Tibial nerve (tissue), 4 donors: ENCODE measurements around the gene AAMP. TPM values are rescaled to one million over a fixed set of nuclear protein-coding genes. Genes with fewer than 3 reads are reported as not detected.
A peak's percentile ranks its signal among the peaks of the same experiment; 100 is the strongest.
"Not testable (repeated sequence)": the region's sequence is repeated elsewhere in the genome, so short reads cannot be mapped to it uniquely, and the experiment has no call there.

ENCODE experiments used
- DNase-seq, 2 donors: peaks; one replicate each; pipeline ENCODE4 v3.0.0-alpha.2; 2019; ENCODE audit warnings: low spot score in 2 of 2
- H3K27ac ChIP-seq, 4 donors: fragments of 200-600 bp; sonication (generic) in 3 of 4; one replicate each; pipeline ENCODE4 v1.5.1; 2017 to 2019; ENCODE audit warnings: mild to moderate bottlenecking in 1 of 4
- H3K27me3 ChIP-seq, 2 donors: fragments of 200-600 bp; sonication (generic) in 1 of 2; one replicate each; pipeline versions ENCODE4 v1.5.1 to v1.6.0; 2017 to 2019
- H3K36me3 ChIP-seq, 3 donors: fragments of 200-600 bp; sonication (generic); one replicate each; pipeline ENCODE4 v1.5.1; 2018 to 2019
- H3K4me1 ChIP-seq, 4 donors: fragments of 200-600 bp; sonication (generic) in 3 of 4; one replicate each; pipeline ENCODE4 v1.5.1; 2017 to 2019
- H3K4me3 ChIP-seq, 4 donors: fragments of 200-600 bp; sonication (generic) in 3 of 4; one replicate each; pipeline ENCODE4 v1.5.1; 2017 to 2019; ENCODE audit warnings: mild to moderate bottlenecking in 1 of 4, moderate library complexity in 1 of 4
- H3K9me3 ChIP-seq, 4 donors: fragments of 200-600 bp; sonication (generic) in 3 of 4; one replicate each; pipeline ENCODE4 v1.5.1; 2017 to 2019
- CTCF ChIP-seq, 5 experiments: fragments of 200-600 bp in 3 of 5; fragments of 450-650 bp in 2 of 5; sonication (generic) in 3 of 5; IDR thresholded peaks; one replicate each; pipeline ENCODE4 v1.5.1; 2016 to 2019; ENCODE audit warnings: antibody characterized with exemption in 5 of 5, mild to moderate bottlenecking in 3 of 5, moderate library complexity in 2 of 5
- EP300 ChIP-seq, 2 donors: sonication (generic); formaldehyde crosslinking; IDR thresholded peaks; one replicate each; pipeline ENCODE4 v1.6.1; 2017; ENCODE audit warnings: antibody characterized with exemption in 2 of 2, mild to moderate bottlenecking in 1 of 2
- POLR2A ChIP-seq, 2 donors: fragments of 450-650 bp; IDR thresholded peaks; one replicate each; pipeline ENCODE4 v1.6.1; 2017; ENCODE audit warnings: antibody characterized with exemption in 2 of 2, mild to moderate bottlenecking in 2 of 2, moderate library complexity in 2 of 2
- WGBS, 2 donors: methylation state at CpG; one replicate each; pipeline ENCODE4 v1.1.5; 2018; 5-methylcytosine and 5-hydroxymethylcytosine counted together
- total RNA-seq, 4 donors: library from RNA; depleted of rRNA; stranded (reverse); fragments of >200 nt; gene quantifications; one replicate each; pipeline ENCODE4 v1.1.0, GENCODE V29; 2016

Gene AAMP
- total RNA-seq, 4 donors from 2014 or later, result 111 to 179 (median 143) TPM

DNA sequence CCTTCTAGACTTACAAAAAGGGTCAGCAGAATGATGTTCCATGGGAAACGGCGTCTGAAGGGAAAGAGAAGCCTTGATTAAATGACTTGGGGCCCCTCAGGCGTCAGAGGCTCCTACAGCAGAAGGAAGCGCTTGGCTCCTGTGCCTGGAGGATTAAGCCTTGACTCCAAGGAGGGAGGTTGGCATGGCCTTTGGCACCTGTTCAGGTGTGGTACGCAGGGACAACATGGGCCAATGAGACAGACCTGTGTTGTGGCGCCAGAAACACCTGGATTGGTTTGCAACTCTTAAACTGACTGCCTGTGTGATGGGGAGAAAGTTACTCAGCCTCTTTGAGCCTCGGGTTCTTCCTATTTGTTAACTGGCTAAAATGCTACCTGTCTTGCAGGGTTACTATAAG, 8.0 kb upstream of the AAMP start:
- TF ChIP-seq POLR2A (IDR thresholded peaks at IDR 0.05) (no peak), EP300 (IDR thresholded peaks at IDR 0.05) (no peak), CTCF (IDR thresholded peaks at IDR 0.05) (no peak)

DNA sequence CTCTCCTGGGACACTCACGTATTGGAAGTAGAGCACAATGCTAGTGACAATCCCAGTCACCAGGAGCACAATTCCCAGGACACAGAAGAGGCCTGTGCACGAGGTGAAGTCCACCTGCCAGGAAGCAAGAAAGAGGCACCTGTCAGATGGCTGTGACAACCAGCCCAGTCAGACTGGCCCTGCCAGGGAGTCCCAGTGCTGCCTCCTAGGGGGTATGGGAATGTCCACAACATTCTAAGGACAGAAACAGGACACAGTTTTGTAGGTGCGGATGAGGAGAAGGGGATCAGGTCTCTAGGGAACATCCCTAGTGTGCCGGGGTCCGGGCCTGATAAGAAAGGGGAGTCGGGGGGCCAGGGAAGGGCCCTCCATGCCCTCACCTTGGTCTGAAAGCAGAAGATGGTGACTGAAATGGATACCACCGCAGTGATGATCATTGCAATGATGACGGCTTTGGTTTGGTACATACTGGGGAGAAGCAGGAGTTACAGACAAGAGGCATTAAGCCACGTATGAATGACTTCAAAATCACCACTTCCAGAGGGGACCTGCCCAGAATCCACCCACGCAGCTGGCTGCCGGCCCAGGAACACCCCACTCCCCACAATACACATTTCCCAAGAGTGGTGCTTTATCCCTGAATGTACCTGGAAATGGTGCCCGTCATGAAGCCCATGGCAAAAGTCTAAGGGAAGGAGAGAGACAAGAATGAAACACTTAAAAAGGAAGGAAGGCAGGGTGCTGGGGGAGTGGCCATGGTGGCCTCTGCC, 7.2 kb upstream of the AAMP start:
- DNase-seq, result no peak
- H3K27ac ChIP-seq, result peak overlapping the region in 2 of 4 donors; percentile 40 to 95
- no peaks in the 10 kb centered on the region for H3K27me3 ChIP-seq
- peaks cover 3 to 87% (median 39%) of the 10 kb centered on the region in 3 donors for H3K36me3 ChIP-seq
- no peak for TF ChIP-seq EP300 (IDR thresholded peaks at IDR 0.05)
- no peak for TF ChIP-seq CTCF (IDR thresholded peaks at IDR 0.05)
- no peak for TF ChIP-seq POLR2A (IDR thresholded peaks at IDR 0.05)
- H3K9me3 ChIP-seq, result no peaks in the 10 kb centered on the region
- no peak overlapping the region for H3K4me3 ChIP-seq
- H3K4me1 ChIP-seq, result peaks cover 0 to 60% (median 20%) of the 10 kb centered on the region in 4 donors
- 71 to 74% methylated on average over 11 to 12 of the region's 12 CpGs for WGBS, 2 donors

More for the DNA sequence above, 8.0 kb upstream of the AAMP start:
- H3K4me1 ChIP-seq, result peaks cover 0 to 60% (median 19%) of the 10 kb centered on the region in 4 donors
- no peak overlapping the region for H3K4me3 ChIP-seq
- H3K27ac ChIP-seq, result peak overlapping the region in 1 of 4 donors; percentile 95
- 61 to 74% methylated on average over 7 of the region's 7 CpGs for WGBS, 2 donors
- no peaks in the 10 kb centered on the region for H3K9me3 ChIP-seq
- no peaks in the 10 kb centered on the region for H3K27me3 ChIP-seq
- no peak for DNase-seq
- peaks cover 3 to 89% (median 39%) of the 10 kb centered on the region in 3 donors for H3K36me3 ChIP-seq

- DNase-seq, result no peak
- Histone ChIP-seq H3K36me3 (peaks cover 3 to 71% (median 28%) of the 10 kb centered on the region in 3 donors), H3K27me3 (no peaks in the 10 kb centered on the region), H3K9me3 (no peaks in the 10 kb centered on the region), H3K4me1 (peaks cover 0 to 64% (median 25%) of the 10 kb centered on the region in 4 donors), H3K4me3 (no peak overlapping the region), H3K27ac (peak overlapping the region in 2 of 4 donors; percentile 77 to 95)
- TF ChIP-seq POLR2A (IDR thresholded peaks at IDR 0.05) (no peak), CTCF (IDR thresholded peaks at IDR 0.05) (no peak), EP300 (IDR thresholded peaks at IDR 0.05) (no peak)
- 86% methylated on average over 9 of the region's 9 CpGs for WGBS, 2 donors
Observed at GRCh38 chr2:218275371-218276072, 5.6 kb upstream of the AAMP start.

DNA sequence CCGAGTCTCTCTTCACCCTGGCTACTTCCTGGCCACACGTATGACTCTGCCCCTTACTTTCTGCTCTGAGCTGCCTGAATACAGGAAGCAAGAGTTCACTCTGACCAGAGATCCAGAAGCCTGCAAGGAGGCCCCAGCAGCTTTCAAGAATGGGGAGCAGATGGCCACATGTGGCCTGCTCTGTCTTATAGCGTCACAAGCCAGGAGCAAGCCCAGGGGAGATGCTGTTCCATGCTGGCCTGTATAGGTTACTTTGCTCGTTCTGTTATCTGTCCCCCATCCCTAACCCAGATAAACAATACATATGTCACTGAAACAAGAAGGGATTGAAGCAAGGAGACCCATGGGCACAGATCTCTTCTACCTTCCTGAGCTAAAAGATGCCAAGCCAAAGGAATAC, 4.6 kb upstream of the AAMP start:
- DNase-seq, result no peak
- peaks cover 3 to 62% (median 28%) of the 10 kb centered on the region in 3 donors for H3K36me3 ChIP-seq
- H3K9me3 ChIP-seq, result no peaks in the 10 kb centered on the region
- no peaks in the 10 kb centered on the region for H3K27me3 ChIP-seq
- TF ChIP-seq EP300 (IDR thresholded peaks at IDR 0.05), result no peak
- TF ChIP-seq POLR2A (IDR thresholded peaks at IDR 0.05), result no peak
- no peak for TF ChIP-seq CTCF (IDR thresholded peaks at IDR 0.05)
- H3K4me3 ChIP-seq, result no peak overlapping the region
- 67 to 76% methylated on average over 4 of the region's 4 CpGs for WGBS, 2 donors
- peaks cover 0 to 60% (median 25%) of the 10 kb centered on the region in 4 donors for H3K4me1 ChIP-seq
- H3K27ac ChIP-seq, result peak overlapping the region in 3 of 4 donors; percentile 24 to 95 (median 77)

DNA sequence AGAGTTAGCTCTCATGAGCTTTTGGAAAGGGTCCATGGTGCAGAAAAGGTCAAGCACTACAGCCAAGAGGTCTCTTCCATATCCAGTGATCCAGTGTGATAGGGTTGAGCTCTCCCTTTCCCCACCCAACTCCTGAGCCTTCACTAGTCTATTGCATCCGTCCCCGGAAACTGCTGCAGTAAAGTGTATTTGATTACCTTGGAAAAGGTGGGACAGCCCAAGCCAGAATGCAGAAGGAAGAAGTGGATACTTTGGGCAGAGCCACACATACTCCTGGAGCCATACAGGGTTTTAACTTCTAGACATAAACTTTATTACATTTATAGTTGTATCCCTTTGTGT, 3.9 kb upstream of the AAMP start:
- no peak overlapping the region for H3K4me3 ChIP-seq
- peaks cover 3 to 59% (median 29%) of the 10 kb centered on the region in 4 donors for H3K4me1 ChIP-seq
- peaks cover 0 to 55% (median 28%) of the 10 kb centered on the region in 3 donors for H3K36me3 ChIP-seq
- WGBS, 2 donors, result 75 to 80% methylated on average over 2 of the region's 2 CpGs
- DNase-seq, result no peak
- H3K9me3 ChIP-seq, result no peaks in the 10 kb centered on the region
- H3K27ac ChIP-seq, result peak overlapping the region in 3 of 4 donors; percentile 24 to 95 (median 77)
- TF ChIP-seq CTCF (IDR thresholded peaks at IDR 0.05) (no peak), EP300 (IDR thresholded peaks at IDR 0.05) (no peak), POLR2A (IDR thresholded peaks at IDR 0.05) (no peak)
- H3K27me3 ChIP-seq, result no peaks in the 10 kb centered on the region

DNA sequence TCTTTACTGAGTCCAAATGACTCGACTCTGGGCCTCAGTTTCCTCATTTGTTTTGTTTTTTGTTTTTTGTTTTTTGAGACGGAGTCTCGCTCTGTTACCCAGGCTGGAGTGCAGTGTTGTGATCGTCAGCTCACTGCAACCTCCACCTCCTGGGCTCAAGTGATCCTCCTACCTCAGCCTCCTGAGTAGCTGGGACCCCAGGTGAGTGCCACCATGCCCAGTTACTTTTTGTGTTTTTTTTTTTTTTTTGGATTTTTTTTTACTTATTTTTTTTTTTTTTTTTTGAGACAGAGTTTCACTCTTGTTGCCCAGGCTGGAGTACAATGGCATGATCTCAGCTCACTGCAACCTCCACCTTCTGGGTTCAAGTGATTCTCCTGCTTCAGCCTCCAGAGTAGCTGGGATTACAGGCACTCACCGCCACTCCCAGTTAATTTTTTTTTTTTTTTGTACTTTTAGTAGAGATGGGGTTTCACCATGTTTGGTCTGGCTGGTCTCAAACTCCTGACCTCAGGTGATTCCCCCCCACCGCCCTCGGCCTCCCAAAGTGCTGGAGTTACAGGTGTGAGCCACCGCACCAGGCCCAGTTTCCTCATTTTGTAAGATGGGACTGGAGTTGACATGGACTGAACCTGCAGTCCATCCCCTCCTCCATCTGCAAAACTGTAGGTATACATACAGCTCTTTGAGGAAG, 3.4 kb upstream of the AAMP start:
- Histone ChIP-seq H3K27ac (peak overlapping the region; percentile 47 to 95 (median 74)), H3K36me3 (peaks cover 0 to 49% (median 28%) of the 10 kb centered on the region in 3 donors), H3K4me1 (peaks cover 5 to 64% (median 33%) of the 10 kb centered on the region in 4 donors)
- 72 to 74% methylated on average over 8 of the region's 8 CpGs for WGBS, 2 donors
- DNase-seq, H3K9me3 ChIP-seq, H3K27me3 ChIP-seq, H3K4me3 ChIP-seq: not testable (repeated sequence)
